GM21360 (cell line): ENCODE data around the gene FGF9.

Experiments
- ATAC-seq: cut with Tn5 transposase; IDR thresholded peaks from one replicate; pipeline ENCODE4 v1.9.1; 2021; ENCODE audit warnings: mild to moderate bottlenecking, moderate library complexity; ENCODE audit not compliant: unreplicated experiment

Gene FGF9

GRCh38 chr13:21670883-21671619, at the start of gene FGF9:
FGF9 (plus strand) TSS chr13:21671073; CDS start chr13:21671913, 840 bp downstream.
- ATAC-seq, result peak; percentile 70

- no peak for ATAC-seq
Observed at GRCh38 chr13:21625366-21625765, 45.5 kb upstream of the FGF9 start.

- no peak for ATAC-seq
Observed at GRCh38 chr13:21632196-21632595, 38.7 kb upstream of the FGF9 start.

GRCh38 chr13:21636656-21637055, 34.2 kb upstream of the FGF9 start:
- no peak for ATAC-seq

- no peak for ATAC-seq
Observed at GRCh38 chr13:21637296-21637695, 33.6 kb upstream of the FGF9 start.

GRCh38 chr13:21638319-21639282, 32.3 kb upstream of the FGF9 start:
- no peak for ATAC-seq

GRCh38 chr13:21639561-21639960, 31.3 kb upstream of the FGF9 start:
- ATAC-seq, result no peak

GRCh38 chr13:21641629-21642028, 29.2 kb upstream of the FGF9 start:
- ATAC-seq, result no peak

- ATAC-seq, result no peak
Observed at GRCh38 chr13:21657538-21657937, 13.3 kb upstream of the FGF9 start.

- ATAC-seq, result no peak
Observed at GRCh38 chr13:21659087-21659486, 11.8 kb upstream of the FGF9 start.

GRCh38 chr13:21661097-21661909, 9.6 kb upstream of the FGF9 start:
- no peak for ATAC-seq

- no peak for ATAC-seq
Observed at GRCh38 chr13:21663197-21663596, 7.7 kb upstream of the FGF9 start.

GRCh38 chr13:21668732-21669275, 2.1 kb upstream of the FGF9 start:
- no peak for ATAC-seq

- no peak for ATAC-seq
Observed at GRCh38 chr13:21670006-21670882, 629 bp upstream of the FGF9 start.

GRCh38 chr13:21671620-21672286, 880 bp downstream of the FGF9 start:
- no peak for ATAC-seq

- no peak for ATAC-seq
Observed at GRCh38 chr13:21672287-21672680, 1.4 kb downstream of the FGF9 start.

GRCh38 chr13:21672796-21673538, 2.1 kb downstream of the FGF9 start:
- ATAC-seq, result no peak

GRCh38 chr13:21673539-21673788, 2.6 kb downstream of the FGF9 start:
- ATAC-seq, result peak; percentile 17
